Endothelial cell of umbilical vein (primary cell): Measurements from ENCODE around the gene ZNF667. TPM values are rescaled to one million over a fixed set of nuclear protein-coding genes. Genes with fewer than 3 reads are reported as not detected.

ENCODE experiments used
- Bru-seq: library from RNA; stranded (reverse); fragments of 400-500 nt; gene quantifications from one replicate; lab custom pipeline; 2021; lab: Mats Ljungman, UMichigan
- BruChase-seq, 2 experiments: library from RNA; stranded (reverse); fragments of 400-500 nt; gene quantifications; one replicate each; lab custom pipeline; 2021; lab: Mats Ljungman, UMichigan
- BruUV-seq: library from RNA; stranded (reverse); fragments of 400-500 nt; replicated peaks from 2 replicates; lab custom pipeline; 2021; lab: Mats Ljungman, UMichigan
- CTCF ChIA-PET: fragments of 300-600, 350-600 bp; sonication (Branson Sonifier 250); formaldehyde crosslinking; loops from one replicate; lab custom pipeline; 2021; ENCODE audit warnings: antibody characterized with exemption, inconsistent platforms; lab: Charles Lee
- POLR2A ChIA-PET: fragments of 300-600, 350-600 bp; sonication (Branson Sonifier 250); formaldehyde crosslinking; loops from one replicate; lab custom pipeline; 2021; ENCODE audit warnings: antibody characterized with exemption, inconsistent platforms; lab: Charles Lee
- DNase-seq: peaks from one replicate; pipeline ENCODE4 v3.0.0-alpha.2; 2011; ENCODE audit warnings: low read depth, low spot score
- FAIRE-seq: peaks from 2 replicates; lab custom pipeline; 2011; peaks lifted over from hg19 to GRCh38; lab: Jason Lieb, UNC
- H2AFZ ChIP-seq: 2 replicates; pipeline ENCODE4 v1.6.0; 2012; ENCODE audit warnings: low read depth, low read length, control low read depth, inconsistent platforms
- H3K27ac ChIP-seq: 2 replicates; pipeline ENCODE4 v1.5.1; 2011; ENCODE audit warnings: low read depth, mild to moderate bottlenecking, control low read depth, low read length, moderate library complexity; ENCODE audit not compliant: insufficient read depth
- H3K27me3 ChIP-seq, 2 experiments: 2 replicates each; pipeline versions ENCODE4 v1.6.0 to v1.6.1; 2011; ENCODE audit warnings: low read length in 2 of 2, mixed read lengths in 1 of 2; ENCODE audit not compliant: control insufficient read depth in 2 of 2, insufficient read depth in 2 of 2
- H3K36me3 ChIP-seq, 2 experiments: 2 replicates in 1 of 2; 3 replicates in 1 of 2; pipeline ENCODE4 v1.5.1; 2011; ENCODE audit warnings: low read length in 2 of 2, mild to moderate bottlenecking in 1 of 2, moderate library complexity in 1 of 2; ENCODE audit not compliant: control insufficient read depth in 2 of 2, insufficient read depth in 2 of 2; ENCODE audit errors: extremely low read depth in 1 of 2
- H3K4me1 ChIP-seq: 3 replicates; pipeline ENCODE4 v1.5.1; 2011; ENCODE audit warnings: mild to moderate bottlenecking, low read length; ENCODE audit not compliant: control insufficient read depth, insufficient read depth; ENCODE audit errors: extremely low read depth
- H3K4me2 ChIP-seq: 2 replicates; pipeline ENCODE4 v1.6.1; 2011; ENCODE audit warnings: low read length, control low read depth, mixed read lengths; ENCODE audit not compliant: insufficient read depth
- H3K4me3 ChIP-seq, 3 experiments: fragments of 200-600 bp in 1 of 3; sonication (generic), shearing (Covaris generic) in 1 of 3; replicated peaks in 1 of 3; 2 replicates each; pipeline ENCODE4 v1.5.1; 2011 to 2016; ENCODE audit warnings: control low read depth in 3 of 3, low read length in 3 of 3, mild to moderate bottlenecking in 2 of 3, inconsistent platforms in 1 of 3, low read depth in 1 of 3, moderate library complexity in 1 of 3; ENCODE audit not compliant: insufficient read depth in 1 of 3
- H3K79me2 ChIP-seq: 2 replicates; pipeline ENCODE4 v1.6.0; 2012; ENCODE audit warnings: low read length, inconsistent platforms; ENCODE audit not compliant: control insufficient read depth, insufficient read depth
- H3K9ac ChIP-seq: replicated peaks from 2 replicates; pipeline ENCODE3; 2011; ENCODE audit warnings: low read length, control low read depth; ENCODE audit not compliant: insufficient read depth; ENCODE audit errors: extremely low read depth
- H3K9me1 ChIP-seq: replicated peaks from 3 replicates; pipeline ENCODE4 v1.6.0; 2011; ENCODE audit warnings: mild to moderate bottlenecking, low read length; ENCODE audit not compliant: control insufficient read depth, insufficient read depth; ENCODE audit errors: extremely low read depth
- H3K9me3 ChIP-seq: replicated peaks from 2 replicates; pipeline ENCODE4 v1.5.1; 2012; ENCODE audit warnings: low read length, inconsistent platforms; ENCODE audit not compliant: control insufficient read depth, insufficient read depth
- H4K20me1 ChIP-seq: replicated peaks from 2 replicates; pipeline ENCODE3; 2011; ENCODE audit warnings: mild to moderate bottlenecking, low read length; ENCODE audit not compliant: control insufficient read depth, insufficient read depth; ENCODE audit errors: extremely low read depth
- EZH2 ChIP-seq: IDR thresholded peaks from 2 replicates; pipeline ENCODE4 v1.6.1; 2012; ENCODE audit warnings: borderline replicate concordance, low read depth, mild to moderate bottlenecking, moderate library complexity, low read length, inconsistent platforms; ENCODE audit not compliant: severe bottlenecking
- FOS ChIP-seq: IDR thresholded peaks from 2 replicates; pipeline ENCODE4 v1.6.1; 2011; ENCODE audit warnings: mild to moderate bottlenecking, low read length, moderate library complexity, borderline replicate concordance; ENCODE audit not compliant: insufficient read depth
- GATA2 ChIP-seq: IDR thresholded peaks from 2 replicates; pipeline ENCODE4 v1.7.0; 2011; ENCODE audit warnings: low read depth, mild to moderate bottlenecking, moderate library complexity, mixed read lengths, low read length; ENCODE audit not compliant: insufficient read length, insufficient read depth
- JUN ChIP-seq: IDR thresholded peaks from 2 replicates; pipeline ENCODE4 v1.6.1; 2011; ENCODE audit warnings: borderline replicate concordance, low read depth; ENCODE audit not compliant: insufficient read length, insufficient read depth
- MYC ChIP-seq: IDR thresholded peaks from one replicate; pipeline ENCODE4 v1.6.1; 2011; ENCODE audit warnings: mild to moderate bottlenecking, low read depth, low read length
- POLR2A ChIP-seq: IDR thresholded peaks from 2 replicates; pipeline ENCODE4 v1.6.1; 2012; ENCODE audit warnings: low read depth, mild to moderate bottlenecking, control low read depth, low read length
- POLR2AphosphoS5 ChIP-seq: IDR thresholded peaks from 2 replicates; pipeline ENCODE4 v1.6.1; 2012; ENCODE audit warnings: low read depth, mild to moderate bottlenecking, control low read depth, low read length, moderate library complexity; ENCODE audit not compliant: insufficient read depth
- dilution Hi-C: fragments of 300-500 bp; cut with MboI; formaldehyde crosslinking; loops from one replicate; pipeline ENCODE4 v1.15.0; 2019; ENCODE audit warnings: low sequenced_read_pairs; ENCODE audit not compliant: extremely low pct_ligation_motif_present
- intact Hi-C: fragments of 100-400 bp; cut with micrococcal nuclease; formaldehyde crosslinking; loops from one replicate; pipeline ENCODE4 v1.10.0; 2022
- long read RNA-seq: library from polyadenylated mRNA; stranded (forward); transcript quantifications from one replicate; pipeline ENCODE4 v2.0.0, GENCODE V29; 2021
- polyA minus RNA-seq, 3 experiments: library from RNA; depleted of rRNA, polyadenylated mRNA; stranded (reverse); fragments of >200 nt; gene quantifications; 1 replicate in 1 of 3; 2 replicates in 2 of 3; pipeline ENCODE4 v1.2.3, GENCODE V29; 2011
- polyA plus RNA-seq, 4 experiments: library from polyadenylated mRNA; depleted of rRNA in 3 of 4; stranded (reverse) in 3 of 4; unstranded in 1 of 4; fragments of >200 nt; gene quantifications; 2 replicates each; pipeline versions ENCODE4 v1.2.1 to v1.2.3, GENCODE V29; 2011 to 2012; ENCODE audit warnings: missing spikeins in 1 of 4
- total RNA-seq: library from RNA; stranded (reverse); gene quantifications from 2 replicates; pipeline ENCODE4 v1.2.3, GENCODE V29; 2021
- TF ChIP-seq, protein P1 (sequence below), 2 donors: IDR thresholded peaks; 1 replicate in 1 of 2; 2 replicates in 1 of 2; pipeline ENCODE4 v1.5.1; 2011; ENCODE audit warnings: low read length in 2 of 2, mild to moderate bottlenecking in 2 of 2, moderate library complexity in 2 of 2, control low read depth in 1 of 2, inconsistent platforms in 1 of 2, low read depth in 1 of 2; ENCODE audit not compliant: insufficient read depth in 1 of 2; ENCODE audit errors: extremely low read depth in 1 of 2
- TF ChIP-seq, protein P2 (sequence below): IDR thresholded peaks from 2 replicates; pipeline ENCODE4 v1.6.1; 2011; ENCODE audit not compliant: insufficient read depth, insufficient read length

ZNF667 gene
- total RNA-seq: 1.3 and 1.6 TPM in 2 replicates
- 0.29 and 0.35 TPM in 2 replicates for polyA plus RNA-seq
- 0.30 and 0.36 TPM in 2 replicates for polyA plus RNA-seq (2011; cell fraction: cytosol; rRNA removed)
- polyA plus RNA-seq (2011; cell fraction: nucleus; rRNA removed): 2.0 and 2.3 TPM in 2 replicates
- 0.16 and 0.34 TPM in 2 replicates for polyA plus RNA-seq (2012)
- polyA minus RNA-seq: 1.3 and 1.5 TPM in 2 replicates
- polyA minus RNA-seq (2011; cell fraction: cytosol; rRNA and poly(A)+ RNA removed): not detected
- polyA minus RNA-seq (2011; cell fraction: nucleus; rRNA and poly(A)+ RNA removed): 1.2 and 2.1 TPM in 2 replicates
- Bru-seq, nascent RNA: percentile 30 among the genes with signal in this experiment
- percentile 31 among the genes with signal in this experiment for BruChase-seq, experiment 1, labeled RNA remaining after a 6-hour chase
- BruChase-seq, experiment 2, labeled RNA remaining after a 2-hour chase: percentile 30 among the genes with signal in this experiment
- long read RNA-seq, partial matches to known transcripts: 1 of 2 reads
- long read RNA-seq, other reads (novel, unspliced or antisense): 0 of 2 reads

DNA sequence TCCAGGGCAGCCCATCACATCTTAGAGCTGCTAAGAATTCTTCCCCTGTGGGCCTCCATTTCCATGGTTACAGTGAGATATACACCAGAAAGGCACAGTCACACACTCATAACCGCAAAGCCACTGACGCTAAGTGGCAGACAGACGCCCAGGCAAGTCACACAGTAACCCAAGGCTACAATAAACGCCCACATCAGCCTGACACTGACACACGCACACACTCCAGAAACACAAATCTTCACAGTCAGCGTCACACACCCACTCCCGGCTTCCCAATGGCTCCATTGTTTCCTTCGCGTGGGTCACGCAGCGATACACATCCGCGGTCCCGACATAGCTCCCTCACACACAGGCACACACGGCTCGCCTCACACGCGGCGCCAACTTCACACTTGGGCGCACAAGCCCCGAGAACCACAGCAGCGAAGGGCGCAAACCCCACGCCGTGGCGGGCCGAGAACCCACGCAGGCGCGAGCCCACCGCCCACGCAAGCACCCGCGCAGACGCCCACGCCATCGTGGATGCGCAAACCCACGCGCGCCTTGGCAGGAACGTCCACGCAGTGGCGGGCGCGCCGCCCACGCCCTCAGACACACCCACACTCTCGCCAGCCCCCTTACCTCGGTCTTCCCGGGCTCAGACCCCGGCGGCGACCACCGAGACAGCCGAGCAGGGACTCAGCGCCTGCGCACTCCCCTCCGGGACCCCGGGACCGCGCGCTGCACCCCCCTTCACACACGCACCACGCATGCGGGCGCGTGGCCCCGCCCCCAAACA is at the start of gene ZNF667:
TSS of gene ZNF667 (minus strand) at position 695 of the 778 bp plus-strand sequence. CDS start 14,975 bp downstream, outside the sequence.
- Histone ChIP-seq H3K9me3 (no peaks in the 10 kb centered on the region), H3K9ac (peak within 1 kb of the TSS; percentile 6), H3K4me1 (no peaks in the 10 kb centered on the region), H3K4me2 (peak within 1 kb of the TSS; percentile 73), H3K9me1 (no peaks in the 10 kb centered on the region), H3K27ac (no peak within 1 kb of the TSS), H3K27me3 (no peaks in the 10 kb centered on the region), H3K36me3 (no peaks in the 10 kb centered on the region), H3K4me3 (peak within 1 kb of the TSS in 2 of 3 experiments; percentile 54 to 65), H2AFZ (peak within 1 kb of the TSS; percentile 45), H4K20me1 (no peaks in the 10 kb centered on the region), H3K79me2 (no peaks in the 10 kb centered on the region)
- DNase-seq (peak; percentile 3), FAIRE-seq (no peak)
- CTCF ChIA-PET: no interaction called here
- dilution Hi-C loops: no loop called here
- BruUV-seq: no TSS peak
- POLR2A ChIA-PET: no interaction called here
- intact Hi-C loops: no loop called here
- TF ChIP-seq POLR2AphosphoS5 (no peak), GATA2 (no peak), MYC (no peak), JUN (no peak), EZH2 (no peak), POLR2A (no peak), FOS (no peak)
- TF ChIP-seq, protein P1, sequence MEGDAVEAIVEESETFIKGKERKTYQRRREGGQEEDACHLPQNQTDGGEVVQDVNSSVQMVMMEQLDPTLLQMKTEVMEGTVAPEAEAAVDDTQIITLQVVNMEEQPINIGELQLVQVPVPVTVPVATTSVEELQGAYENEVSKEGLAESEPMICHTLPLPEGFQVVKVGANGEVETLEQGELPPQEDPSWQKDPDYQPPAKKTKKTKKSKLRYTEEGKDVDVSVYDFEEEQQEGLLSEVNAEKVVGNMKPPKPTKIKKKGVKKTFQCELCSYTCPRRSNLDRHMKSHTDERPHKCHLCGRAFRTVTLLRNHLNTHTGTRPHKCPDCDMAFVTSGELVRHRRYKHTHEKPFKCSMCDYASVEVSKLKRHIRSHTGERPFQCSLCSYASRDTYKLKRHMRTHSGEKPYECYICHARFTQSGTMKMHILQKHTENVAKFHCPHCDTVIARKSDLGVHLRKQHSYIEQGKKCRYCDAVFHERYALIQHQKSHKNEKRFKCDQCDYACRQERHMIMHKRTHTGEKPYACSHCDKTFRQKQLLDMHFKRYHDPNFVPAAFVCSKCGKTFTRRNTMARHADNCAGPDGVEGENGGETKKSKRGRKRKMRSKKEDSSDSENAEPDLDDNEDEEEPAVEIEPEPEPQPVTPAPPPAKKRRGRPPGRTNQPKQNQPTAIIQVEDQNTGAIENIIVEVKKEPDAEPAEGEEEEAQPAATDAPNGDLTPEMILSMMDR (IDR thresholded peaks at IDR 0.05; ENCODE audit: extremely low read depth in 1 of 2, insufficient read depth in 1 of 2, low read depth in 1 of 2, low read length in 2 of 2): no peak
- TF ChIP-seq, protein P2, sequence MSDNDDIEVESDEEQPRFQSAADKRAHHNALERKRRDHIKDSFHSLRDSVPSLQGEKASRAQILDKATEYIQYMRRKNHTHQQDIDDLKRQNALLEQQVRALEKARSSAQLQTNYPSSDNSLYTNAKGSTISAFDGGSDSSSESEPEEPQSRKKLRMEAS: no peak
